GM19238 (cell line): ENCODE measurements around the gene MPG.

Experiments
- DNase-seq: peaks from one replicate; pipeline ENCODE4 v3.0.0; 2011; ENCODE audit warnings: low spot score; ENCODE audit not compliant: insufficient read length

Gene MPG

GRCh38 chr16:83781-84615 is 6.0 kb downstream of the MPG start:
- DNase-seq, result no peak

- DNase-seq, result peak; percentile 74
Observed at GRCh38 chr16:84718-85406, 6.8 kb downstream of the MPG start.

GRCh38 chr16:85407-85782 is 7.4 kb downstream of the MPG start:
- DNase-seq, result no peak

DNA sequence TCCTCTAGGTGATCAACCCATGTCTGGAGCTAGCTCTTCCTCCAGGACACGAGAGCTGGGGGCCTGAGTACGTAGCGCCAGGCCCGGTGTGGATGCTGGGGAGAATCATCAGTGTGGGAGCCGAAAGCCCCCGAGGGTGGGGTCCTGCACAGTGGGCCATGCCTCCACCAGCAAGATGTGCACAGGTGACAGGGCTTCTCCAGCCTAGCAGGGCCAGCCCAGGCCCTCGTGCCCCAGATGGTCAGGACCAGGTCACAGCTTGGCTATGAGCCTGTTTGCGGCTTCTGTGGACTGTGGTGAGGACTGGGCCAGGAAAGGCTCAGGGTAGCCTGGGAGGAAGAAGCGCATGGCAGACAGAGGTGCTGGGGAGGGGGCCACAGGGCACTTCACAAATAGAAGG is 7.8 kb downstream of the MPG start:
- DNase-seq, result no peak

DNA sequence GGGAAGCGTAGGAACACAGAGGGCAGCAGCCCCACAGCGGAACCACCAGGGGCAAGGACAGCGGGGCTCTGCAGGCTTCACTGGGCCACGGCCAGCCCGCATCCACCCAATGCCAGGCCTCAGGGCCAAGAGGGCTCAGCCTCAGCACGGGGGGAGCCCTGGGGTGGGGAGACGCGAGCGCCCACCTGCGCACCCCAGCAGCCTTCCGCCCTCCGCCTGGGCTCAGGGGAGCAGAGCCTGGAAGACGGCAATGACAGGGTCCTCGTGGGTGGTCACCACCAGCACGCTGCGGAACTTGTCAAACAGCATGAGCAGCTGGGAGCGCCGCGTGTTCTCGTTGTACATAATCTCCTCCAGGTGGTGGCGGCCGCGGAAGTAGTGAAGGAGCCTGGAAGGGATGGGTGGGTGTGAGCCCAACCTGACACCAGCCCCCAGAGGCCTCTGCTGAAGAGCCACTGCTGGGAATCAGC is 8.5 kb downstream of the MPG start:
- no peak for DNase-seq

GRCh38 chr16:88613-89012 is 10.6 kb downstream of the MPG start:
- DNase-seq, result no peak

GRCh38 chr16:89391-90302 is 11.6 kb downstream of the MPG start:
- DNase-seq, result no peak

DNA sequence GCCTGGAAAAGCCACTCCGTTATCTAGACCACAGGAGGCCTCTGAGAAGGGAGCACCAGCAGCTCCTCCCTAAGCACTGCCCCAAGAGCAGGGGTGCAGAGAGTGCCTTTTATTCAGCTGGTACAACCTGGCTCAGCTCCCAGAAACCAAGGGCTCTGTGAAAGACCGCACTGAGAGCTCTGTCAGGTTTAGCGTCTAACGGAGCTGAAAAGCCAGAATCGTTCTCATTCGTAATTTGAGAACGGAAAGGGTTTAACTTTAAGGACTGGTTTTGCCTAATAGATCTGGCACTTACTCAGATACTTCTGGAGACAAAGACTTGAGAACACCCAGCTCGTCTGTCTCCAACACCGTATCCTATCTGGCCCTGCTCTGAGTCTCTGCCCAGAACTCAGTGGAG is 13.5 kb downstream of the MPG start:
- no peak for DNase-seq

DNA sequence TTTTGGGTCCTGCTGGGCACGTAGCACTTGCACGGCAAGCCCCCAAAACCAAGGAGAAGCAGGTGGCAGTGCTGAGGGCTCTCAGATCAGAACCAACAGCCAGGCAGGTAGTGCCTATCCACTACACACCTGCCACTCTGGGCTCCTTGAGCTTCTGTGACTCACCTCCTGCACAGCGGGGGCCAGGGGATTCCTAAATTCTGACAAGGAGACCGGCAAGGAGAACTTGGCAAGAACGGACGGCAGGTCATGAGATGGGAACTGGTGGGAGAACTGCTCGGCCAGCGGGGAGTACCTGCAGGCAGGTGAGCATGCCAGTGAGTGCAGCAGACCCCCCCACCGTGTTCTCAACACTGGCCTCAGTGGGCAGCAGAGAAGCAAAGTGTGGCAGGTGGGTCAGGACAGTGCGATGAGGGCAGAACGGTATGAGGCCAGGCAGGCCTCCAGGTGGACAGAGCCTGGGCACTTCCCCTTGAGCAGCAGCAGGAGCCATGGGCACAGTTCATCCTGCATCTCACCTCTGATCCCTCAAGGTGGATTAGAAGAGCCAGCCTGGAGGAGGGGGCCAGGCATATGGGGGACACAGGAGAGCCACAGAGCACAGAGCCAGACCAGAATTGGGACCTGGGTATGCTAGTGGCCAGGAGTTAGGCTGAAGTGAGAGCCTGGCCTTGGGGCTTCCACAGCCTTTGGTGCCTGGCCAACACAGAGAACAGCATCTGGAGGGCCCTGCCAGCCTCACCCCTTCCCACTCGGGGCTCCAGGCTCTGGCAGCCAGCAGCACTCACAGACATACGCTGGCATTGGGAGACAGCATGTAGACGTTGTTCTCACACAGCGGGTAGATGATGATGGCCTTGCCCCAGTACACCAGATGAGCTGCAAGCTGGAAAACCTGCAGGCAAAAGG is 14.7 kb downstream of the MPG start:
- no peak for DNase-seq

DNA sequence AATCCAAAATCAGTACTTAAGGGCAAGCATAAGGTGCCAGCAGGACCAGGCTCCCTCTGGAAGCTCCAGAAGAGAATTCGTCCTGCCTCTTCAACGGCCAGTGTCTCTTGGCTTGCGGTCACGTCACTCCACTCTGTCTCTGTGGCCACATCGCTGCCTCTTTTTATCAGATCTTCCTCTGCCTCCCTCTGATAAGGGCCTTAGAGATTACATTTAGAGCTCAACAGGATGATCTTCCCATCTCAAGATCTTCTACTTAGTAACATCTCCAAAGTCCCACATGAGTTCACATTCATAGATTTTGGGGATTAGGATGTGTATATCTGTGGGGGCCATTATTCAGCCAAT is 16.9 kb downstream of the MPG start:
- no peak for DNase-seq

- peak; percentile 94 for DNase-seq
Observed at GRCh38 chr16:96935-97381, 18.9 kb downstream of the MPG start.

DNA sequence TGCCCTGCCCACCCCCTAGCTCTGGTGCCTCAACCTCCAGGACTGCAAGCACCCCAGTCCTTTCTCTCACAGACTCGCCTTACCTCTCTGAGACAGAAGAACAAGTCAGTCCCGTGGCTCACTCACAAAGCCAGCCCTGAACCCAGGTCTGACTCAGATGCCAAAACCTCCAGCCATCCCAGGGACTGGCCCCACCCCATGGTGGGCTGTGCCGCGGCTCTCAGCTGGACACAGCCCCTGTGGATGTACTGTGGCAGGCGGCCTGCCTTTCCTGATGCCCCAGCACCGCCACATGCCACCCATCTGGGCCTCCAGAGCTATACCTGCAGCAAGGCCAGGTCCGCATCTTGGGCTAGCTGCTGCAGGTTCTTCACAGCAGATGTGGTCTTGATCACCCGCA is 19.8 kb downstream of the MPG start:
- no peak for DNase-seq

DNA sequence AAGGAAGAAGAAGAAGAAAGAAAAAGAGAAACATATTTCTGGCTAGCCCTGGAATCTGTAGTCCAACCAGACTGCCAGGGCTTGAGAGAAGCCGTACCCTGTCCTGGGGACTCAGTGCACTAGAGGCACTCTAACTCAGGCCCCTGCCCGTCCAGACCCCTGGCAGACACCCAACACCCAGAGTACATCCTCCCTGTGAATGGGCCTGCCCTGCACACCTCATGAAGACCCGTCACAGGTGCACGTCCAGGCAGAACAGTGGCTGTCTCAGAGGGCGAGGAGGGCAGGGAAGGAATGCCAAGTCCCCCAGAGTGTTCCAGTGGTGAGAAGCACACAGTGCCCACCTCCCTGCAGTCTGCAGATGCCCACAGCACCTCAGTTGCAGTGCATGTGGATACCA is 23.0 kb downstream of the MPG start:
- DNase-seq, result no peak

DNA sequence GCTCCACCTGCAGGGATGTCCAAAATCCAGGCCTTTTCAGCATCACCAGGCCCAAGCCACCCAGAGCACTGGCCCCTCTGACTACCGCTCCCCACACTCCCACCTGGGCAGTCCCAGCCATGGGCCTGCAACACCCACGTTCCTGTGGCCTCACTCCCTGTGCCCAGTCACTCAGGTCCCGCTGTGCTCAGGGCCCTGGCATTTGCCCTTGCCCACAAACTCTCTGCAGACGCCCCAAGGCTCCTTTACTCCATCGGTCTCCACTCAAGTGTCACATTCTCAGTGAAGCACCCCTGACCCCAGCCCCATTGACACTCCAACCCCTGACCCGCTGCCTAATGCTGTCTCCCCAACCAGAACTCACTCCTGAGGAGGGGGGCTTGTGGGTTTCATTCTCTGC is 23.6 kb downstream of the MPG start:
- DNase-seq, result no peak

GRCh38 chr16:102060-102855 is 24.2 kb downstream of the MPG start:
- no peak for DNase-seq

DNA sequence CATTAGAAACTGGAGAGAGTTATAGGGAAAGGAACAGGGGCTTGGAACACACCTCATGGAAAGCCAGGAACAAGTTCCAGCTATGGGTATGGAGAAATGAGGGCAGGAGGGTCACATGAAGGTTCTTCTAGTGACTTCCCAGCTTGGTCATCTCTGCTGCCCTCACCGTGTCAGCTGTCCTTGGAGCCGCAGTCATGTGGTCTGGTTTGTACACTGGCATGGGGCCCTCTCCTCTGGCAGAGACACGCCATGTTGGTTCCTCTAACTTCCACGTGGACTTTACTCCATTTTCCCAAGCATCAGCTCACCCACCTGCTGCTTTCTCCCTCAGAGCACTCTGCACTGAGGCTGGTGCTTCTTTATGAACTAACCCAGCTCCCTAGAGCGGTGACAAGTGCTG is 26.3 kb downstream of the MPG start:
- DNase-seq, result no peak

GRCh38 chr16:104928-105327 is 26.9 kb downstream of the MPG start:
- DNase-seq, result no peak

DNA sequence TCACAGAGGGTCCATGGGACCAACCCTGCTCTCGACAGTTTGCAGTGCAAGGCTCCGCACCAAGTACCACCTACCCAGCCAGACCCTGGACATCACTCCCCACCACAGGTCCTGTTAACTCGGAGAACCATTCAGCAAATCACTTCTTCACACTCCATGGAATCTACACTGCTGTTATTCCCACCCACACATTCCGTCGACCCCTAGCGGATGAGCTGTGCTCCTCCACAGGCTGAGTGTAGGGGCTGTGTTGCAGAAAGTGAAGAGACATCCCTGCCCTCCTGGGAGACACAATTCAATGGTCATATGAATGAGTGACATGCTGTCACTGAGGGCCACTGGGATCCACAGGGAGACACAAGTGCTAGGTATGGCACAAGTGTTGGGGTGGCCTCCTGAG is 27.5 kb downstream of the MPG start:
- no peak for DNase-seq

GRCh38 chr16:106623-107324 is 28.7 kb downstream of the MPG start:
- DNase-seq, result peak; percentile 55
